WI38 (cell line): ENCODE measurements around the gene BRF1.

ENCODE experiments used
- H3K4me3 ChIP-seq: 2 replicates; pipeline ENCODE4 v1.5.1; 2011; ENCODE audit warnings: low read depth, mild to moderate bottlenecking, control low read depth, low read length
- TF ChIP-seq, protein P1 (sequence below): IDR thresholded peaks from 2 replicates; pipeline ENCODE4 v1.5.1; 2012; ENCODE audit warnings: low read depth, mild to moderate bottlenecking, control low read depth, low read length

Gene BRF1

DNA sequence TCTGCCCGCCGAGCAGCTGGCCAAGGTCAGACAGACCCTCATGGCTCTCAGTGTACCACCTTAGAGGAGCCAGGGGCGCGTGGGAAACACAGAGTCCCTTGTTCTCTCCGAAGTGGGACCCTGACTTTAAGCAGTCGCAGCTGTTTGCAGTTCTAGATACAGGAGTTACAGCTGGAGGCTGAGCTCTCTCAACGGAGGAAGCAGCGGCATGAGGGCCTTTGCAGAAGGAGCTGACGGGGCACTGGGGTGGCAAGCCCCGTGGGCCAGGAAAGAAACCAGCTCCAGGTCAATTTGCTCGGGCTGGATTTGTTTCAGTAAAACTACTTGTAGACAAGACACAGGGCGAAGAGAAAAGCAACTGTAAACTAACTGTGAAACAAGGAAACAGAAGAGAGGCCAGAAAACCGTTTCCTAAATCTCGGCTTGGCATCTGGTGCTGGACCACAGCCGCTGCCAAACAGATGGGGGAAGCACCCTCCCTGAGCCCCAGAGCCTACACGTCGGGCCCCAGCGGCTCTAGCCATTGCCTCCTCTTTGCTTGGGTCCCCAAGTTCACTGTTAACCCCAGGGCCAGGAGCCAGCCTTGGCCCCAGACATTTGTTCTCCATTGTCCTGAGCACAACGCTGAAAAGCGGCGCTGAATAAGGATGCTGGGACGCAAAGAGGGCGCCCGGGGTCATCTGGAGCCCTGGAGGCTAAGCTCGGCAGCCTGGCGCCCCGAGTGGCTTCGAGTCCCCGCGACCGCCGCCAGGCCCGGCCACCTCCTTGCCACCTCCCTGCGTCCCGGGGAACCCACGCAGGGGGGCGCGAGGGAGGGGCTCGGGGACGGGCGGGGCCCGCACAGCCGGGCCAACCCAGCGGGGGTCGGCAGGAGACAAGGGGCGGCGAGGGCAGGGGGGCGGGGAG, 12.8 kb upstream of the BRF1 start:
- TF ChIP-seq, protein P1, sequence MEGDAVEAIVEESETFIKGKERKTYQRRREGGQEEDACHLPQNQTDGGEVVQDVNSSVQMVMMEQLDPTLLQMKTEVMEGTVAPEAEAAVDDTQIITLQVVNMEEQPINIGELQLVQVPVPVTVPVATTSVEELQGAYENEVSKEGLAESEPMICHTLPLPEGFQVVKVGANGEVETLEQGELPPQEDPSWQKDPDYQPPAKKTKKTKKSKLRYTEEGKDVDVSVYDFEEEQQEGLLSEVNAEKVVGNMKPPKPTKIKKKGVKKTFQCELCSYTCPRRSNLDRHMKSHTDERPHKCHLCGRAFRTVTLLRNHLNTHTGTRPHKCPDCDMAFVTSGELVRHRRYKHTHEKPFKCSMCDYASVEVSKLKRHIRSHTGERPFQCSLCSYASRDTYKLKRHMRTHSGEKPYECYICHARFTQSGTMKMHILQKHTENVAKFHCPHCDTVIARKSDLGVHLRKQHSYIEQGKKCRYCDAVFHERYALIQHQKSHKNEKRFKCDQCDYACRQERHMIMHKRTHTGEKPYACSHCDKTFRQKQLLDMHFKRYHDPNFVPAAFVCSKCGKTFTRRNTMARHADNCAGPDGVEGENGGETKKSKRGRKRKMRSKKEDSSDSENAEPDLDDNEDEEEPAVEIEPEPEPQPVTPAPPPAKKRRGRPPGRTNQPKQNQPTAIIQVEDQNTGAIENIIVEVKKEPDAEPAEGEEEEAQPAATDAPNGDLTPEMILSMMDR, result no peak

GRCh38 chr14:105312973-105313372, 12.2 kb upstream of the BRF1 start:
- TF ChIP-seq, protein P1, result no peak
- no peak overlapping the region for H3K4me3 ChIP-seq

More for the DNA sequence above, 12.8 kb upstream of the BRF1 start:
- peak overlapping the region; percentile 47 for H3K4me3 ChIP-seq

DNA sequence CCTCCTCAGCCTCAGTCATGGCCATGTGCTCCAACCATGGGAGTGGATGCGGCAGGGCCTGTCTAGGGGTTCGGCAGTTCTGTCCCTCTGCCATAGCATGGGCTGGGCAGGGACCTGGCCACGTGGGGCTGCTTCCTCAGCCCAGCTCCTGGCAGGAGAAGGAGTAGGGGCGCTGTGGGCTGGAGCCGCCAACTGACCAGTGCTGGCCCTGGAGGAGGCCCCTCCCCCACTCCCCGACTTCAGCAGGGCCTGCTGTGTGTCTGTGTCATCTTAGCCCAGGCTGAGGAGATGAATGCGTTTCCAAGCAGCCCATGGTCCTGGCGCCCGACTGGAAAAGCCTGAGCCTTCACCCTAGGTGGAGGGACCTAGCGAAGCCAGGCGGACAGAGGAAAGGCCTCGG, 11.0 kb upstream of the BRF1 start:
- no peak overlapping the region for H3K4me3 ChIP-seq
- TF ChIP-seq, protein P1, result no peak

DNA sequence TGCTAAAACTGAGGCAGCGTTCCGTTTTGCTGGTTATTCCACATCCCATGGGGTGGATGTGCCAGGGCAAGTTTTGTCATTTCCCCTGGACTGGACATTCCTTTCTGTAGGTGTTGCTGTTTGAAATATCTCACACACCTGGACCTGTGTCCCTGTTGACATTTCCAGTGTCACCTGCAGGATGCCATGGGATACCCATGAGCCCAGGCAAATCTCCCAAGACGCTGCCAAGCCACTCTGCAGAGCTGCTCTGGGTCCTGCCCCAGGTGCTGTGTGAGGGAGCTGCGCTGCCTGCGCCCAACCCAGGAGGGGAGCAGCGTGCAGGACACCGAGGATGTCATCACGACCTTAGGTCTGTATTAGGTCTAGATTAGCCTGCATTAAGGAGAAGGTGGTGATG, 8.6 kb upstream of the BRF1 start:
- TF ChIP-seq, protein P1, result no peak
- no peak overlapping the region for H3K4me3 ChIP-seq

DNA sequence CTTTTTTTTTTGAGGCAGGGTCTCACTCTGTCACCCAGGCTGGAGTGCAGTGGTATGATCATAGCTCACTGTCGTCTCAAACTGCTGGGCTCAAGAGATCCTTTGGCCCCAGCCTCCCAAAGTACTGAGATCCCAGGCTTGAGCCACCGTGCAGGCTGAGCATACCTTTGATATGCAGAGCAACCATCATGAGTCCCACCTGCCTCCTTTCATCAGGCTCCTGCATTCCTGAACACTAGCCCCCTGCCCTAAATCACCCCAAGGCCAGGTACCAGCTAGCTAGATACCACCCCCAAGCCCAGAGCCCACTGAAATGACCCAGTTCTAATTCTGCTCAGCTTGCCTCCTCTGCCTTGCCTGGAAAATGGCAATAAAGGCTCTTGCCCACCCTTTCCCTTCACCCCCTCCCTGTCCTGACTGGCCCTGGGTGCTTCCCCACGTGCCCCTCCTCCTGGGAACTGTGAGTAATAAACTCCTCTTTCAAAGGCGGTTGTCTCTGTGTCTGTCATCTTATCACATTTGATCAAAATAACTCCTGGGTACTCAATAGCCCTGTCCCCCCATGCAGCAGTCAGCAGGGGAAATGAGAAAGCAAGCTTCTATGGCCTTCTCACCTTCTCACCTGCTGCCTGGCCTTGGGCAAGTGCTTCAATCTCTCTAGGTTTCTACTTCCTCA, 6.4 kb upstream of the BRF1 start:
- no peak overlapping the region for H3K4me3 ChIP-seq
- TF ChIP-seq, protein P1, result no peak

- no peak overlapping the region for H3K4me3 ChIP-seq
- TF ChIP-seq, protein P1, result no peak
Observed at GRCh38 chr14:105305791-105306190, 5.0 kb upstream of the BRF1 start.

DNA sequence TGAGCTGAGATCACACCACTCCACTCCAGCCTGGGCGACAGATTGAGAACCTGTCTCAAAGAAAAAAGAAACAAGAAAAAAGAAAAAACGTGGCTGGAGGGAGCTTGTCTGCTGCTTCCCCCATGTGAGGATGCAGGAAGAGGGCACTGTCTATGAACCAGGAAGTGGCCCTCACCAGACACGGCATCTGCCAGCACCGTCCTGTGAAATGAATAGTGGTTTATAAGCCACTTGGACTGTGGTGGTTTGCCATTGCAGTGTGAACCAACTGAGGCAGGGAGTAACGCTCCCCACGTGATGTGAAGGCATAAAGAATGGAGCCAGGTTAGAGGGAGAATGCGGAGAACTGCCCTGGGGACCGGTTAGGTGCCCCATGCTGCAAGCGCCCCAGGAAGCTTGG, 4.5 kb upstream of the BRF1 start:
- TF ChIP-seq, protein P1, result no peak
- no peak overlapping the region for H3K4me3 ChIP-seq
